ENCODE results near the gene HLA-G.
"Not testable (repeated sequence)": the region's sequence is repeated elsewhere in the genome, so short reads cannot be mapped to it uniquely, and the experiment has no call there.

The HLA-G gene

DNA sequence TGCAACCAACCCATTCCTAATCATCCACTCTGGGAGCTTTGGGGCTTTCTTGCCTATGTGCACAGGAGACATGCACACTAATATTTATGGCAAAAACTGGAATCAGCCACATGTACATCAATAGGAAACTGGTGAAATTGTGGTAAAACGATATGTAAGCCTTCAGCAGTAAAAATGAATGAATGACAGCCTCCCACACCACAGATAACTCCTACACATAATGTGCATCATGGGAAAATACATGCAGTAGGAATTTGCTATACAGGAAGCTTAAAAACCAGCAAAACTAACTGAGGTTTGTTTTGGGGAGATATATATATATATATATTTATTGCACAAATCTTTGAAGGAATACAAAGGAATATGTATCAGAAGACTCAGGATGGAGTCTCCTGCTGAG, 47.6 kb downstream of the HLA-G start:
- no peak for DNase-seq

DNA sequence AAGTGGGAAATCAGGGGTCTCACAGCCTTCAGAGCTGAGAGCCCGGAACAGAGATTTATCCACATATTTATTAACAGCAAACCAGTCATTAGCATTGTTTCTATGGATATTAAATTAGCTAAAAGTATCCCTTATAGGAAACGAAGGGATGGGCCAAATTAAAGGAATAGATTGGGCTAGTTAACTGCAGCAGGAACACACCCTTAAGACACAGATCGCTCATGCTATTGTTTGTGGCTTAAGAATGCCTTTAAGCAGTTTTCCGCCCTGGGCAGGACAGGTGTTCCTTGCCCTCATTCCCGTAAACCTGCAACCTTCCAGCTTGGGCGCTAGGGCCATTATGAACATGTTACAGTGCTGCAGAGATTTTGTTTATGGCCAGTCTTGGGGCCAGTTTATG, 48.1 kb downstream of the HLA-G start:
- not testable (repeated sequence) for DNase-seq
